ENCODE results near the gene STAT4.

STAT4 gene

GRCh38 chr2:191128911-191129304 is 21.9 kb downstream of the STAT4 start:
- DNase-seq (ENCODE audit: low read depth) = no peak
- no peak for TF ChIP-seq POLR2A (IDR thresholded peaks at IDR 0.05; ENCODE audit: extremely low read depth, insufficient read length)
- no peak for TF ChIP-seq CTCF (IDR thresholded peaks at IDR 0.05; ENCODE audit: low read depth, low read length)
- no peak for TF ChIP-seq MYC (IDR thresholded peaks at IDR 0.05; ENCODE audit: low read depth, low read length)
- TF ChIP-seq MAX (IDR thresholded peaks at IDR 0.05; ENCODE audit: low read depth, low read length) = no peak
- H3K4me3 ChIP-seq (ENCODE audit: low read depth, low read length) = no peak overlapping the region

DNA sequence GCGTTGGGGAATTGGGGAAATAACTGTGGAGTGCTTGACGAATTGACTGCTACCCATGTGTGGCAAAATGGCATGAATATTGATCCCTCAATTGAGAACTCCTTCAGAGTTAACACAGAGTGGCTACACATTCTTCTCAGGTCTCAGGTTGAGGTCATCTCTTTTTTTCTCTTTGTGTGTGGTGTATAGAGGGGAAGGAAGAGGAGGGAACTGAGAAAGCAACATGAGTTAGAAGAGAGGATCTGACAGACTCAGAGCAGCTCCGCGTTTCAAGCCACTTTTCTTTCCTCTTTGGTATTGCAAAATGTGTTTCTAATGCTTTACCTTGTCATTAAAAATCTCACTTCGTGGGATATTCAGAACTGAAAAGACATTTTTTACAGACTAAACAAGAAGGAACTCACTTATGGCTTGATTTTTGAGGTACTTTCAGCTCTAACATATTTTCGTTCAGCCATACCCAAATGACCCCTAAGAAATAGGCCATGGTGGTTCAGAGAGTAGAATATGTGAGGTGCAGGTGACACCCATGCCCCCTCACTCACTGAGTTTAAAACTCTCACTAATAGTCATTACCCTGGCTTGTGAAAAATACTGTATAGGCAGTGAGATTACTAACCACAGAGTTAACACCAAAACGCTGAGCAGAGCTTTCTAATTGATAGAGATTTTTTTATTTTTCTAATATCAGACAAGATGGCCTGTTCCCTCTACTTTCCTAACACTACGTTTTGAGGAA is 22.5 kb downstream of the STAT4 start:
- TF ChIP-seq MAX (IDR thresholded peaks at IDR 0.05; ENCODE audit: low read depth, low read length) (no peak), CTCF (IDR thresholded peaks at IDR 0.05; ENCODE audit: low read depth, low read length) (no peak), POLR2A (IDR thresholded peaks at IDR 0.05; ENCODE audit: extremely low read depth, insufficient read length) (no peak), MYC (IDR thresholded peaks at IDR 0.05; ENCODE audit: low read depth, low read length) (no peak)
- no peak for DNase-seq (ENCODE audit: low read depth)
- H3K4me3 ChIP-seq (ENCODE audit: low read depth, low read length) = no peak overlapping the region

DNA sequence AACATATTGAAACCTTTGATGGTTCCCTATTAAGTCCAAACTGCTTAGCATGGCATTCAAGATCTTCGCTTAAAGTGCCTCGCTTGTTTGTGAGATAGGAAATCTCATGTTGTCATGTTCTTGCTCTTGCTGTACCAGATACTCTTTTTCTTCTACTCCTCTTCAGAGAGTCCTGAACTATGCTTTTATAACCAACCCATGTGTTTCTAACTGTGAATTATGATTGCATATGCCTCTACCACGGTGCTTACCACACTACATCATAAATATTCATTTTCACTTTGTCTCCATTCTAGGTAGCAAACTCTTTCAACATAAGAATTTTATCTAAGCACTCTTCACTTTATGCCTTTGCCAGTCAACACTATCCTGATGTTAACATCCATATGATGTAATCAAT is 23.6 kb downstream of the STAT4 start:
- no peak overlapping the region for H3K4me3 ChIP-seq (ENCODE audit: low read depth, low read length)
- TF ChIP-seq MAX (IDR thresholded peaks at IDR 0.05; ENCODE audit: low read depth, low read length) = no peak
- no peak for TF ChIP-seq CTCF (IDR thresholded peaks at IDR 0.05; ENCODE audit: low read depth, low read length)
- no peak for TF ChIP-seq MYC (IDR thresholded peaks at IDR 0.05; ENCODE audit: low read depth, low read length)
- TF ChIP-seq POLR2A (IDR thresholded peaks at IDR 0.05; ENCODE audit: extremely low read depth, insufficient read length) = no peak
- DNase-seq (ENCODE audit: low read depth) = no peak

GRCh38 chr2:191126386-191127085 is 24.3 kb downstream of the STAT4 start:
- no peak for TF ChIP-seq MYC (IDR thresholded peaks at IDR 0.05; ENCODE audit: low read depth, low read length)
- TF ChIP-seq MAX (IDR thresholded peaks at IDR 0.05; ENCODE audit: low read depth, low read length) = no peak
- TF ChIP-seq POLR2A (IDR thresholded peaks at IDR 0.05; ENCODE audit: extremely low read depth, insufficient read length) = no peak
- no peak for TF ChIP-seq CTCF (IDR thresholded peaks at IDR 0.05; ENCODE audit: low read depth, low read length)
- no peak for DNase-seq (ENCODE audit: low read depth)
- H3K4me3 ChIP-seq (ENCODE audit: low read depth, low read length) = no peak overlapping the region

DNA sequence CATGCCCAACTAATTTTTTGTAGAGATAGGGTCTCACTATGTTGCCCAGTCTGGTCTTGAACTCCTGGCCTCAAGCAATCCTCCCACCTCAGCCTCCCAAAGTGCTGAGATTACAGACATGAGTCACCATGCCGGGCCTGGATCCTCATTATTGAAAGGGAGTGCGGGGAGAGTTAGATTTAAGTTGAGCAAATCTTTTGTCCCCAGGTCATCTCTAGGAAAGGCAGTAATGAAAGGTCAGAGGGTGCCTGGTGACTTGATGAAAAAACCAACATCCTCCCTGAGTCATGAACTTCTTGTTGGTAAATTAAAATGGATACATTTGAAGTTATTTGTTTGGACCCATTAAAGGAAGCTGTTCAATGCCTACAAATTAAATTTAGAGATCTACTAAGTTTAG is 25.1 kb downstream of the STAT4 start:
- no peak for DNase-seq (ENCODE audit: low read depth)
- TF ChIP-seq POLR2A (IDR thresholded peaks at IDR 0.05; ENCODE audit: extremely low read depth, insufficient read length) (no peak), CTCF (IDR thresholded peaks at IDR 0.05; ENCODE audit: low read depth, low read length) (no peak), MYC (IDR thresholded peaks at IDR 0.05; ENCODE audit: low read depth, low read length) (no peak), MAX (IDR thresholded peaks at IDR 0.05; ENCODE audit: low read depth, low read length) (no peak)

More for the DNA sequence above, 25.1 kb downstream of the STAT4 start:
- H3K4me3 ChIP-seq (ENCODE audit: low read depth, low read length) = no peak overlapping the region

Data from NB4 (cell line).